Measurements from ENCODE around the gene BTK.
"Not testable (repeated sequence)": the region's sequence is repeated elsewhere in the genome, so short reads cannot be mapped to it uniquely, and the experiment has no call there.

The BTK gene

GRCh38 chrX:101334310-101334709, 51.7 kb downstream of the BTK start:
- DNase-seq: not testable (repeated sequence)

DNA sequence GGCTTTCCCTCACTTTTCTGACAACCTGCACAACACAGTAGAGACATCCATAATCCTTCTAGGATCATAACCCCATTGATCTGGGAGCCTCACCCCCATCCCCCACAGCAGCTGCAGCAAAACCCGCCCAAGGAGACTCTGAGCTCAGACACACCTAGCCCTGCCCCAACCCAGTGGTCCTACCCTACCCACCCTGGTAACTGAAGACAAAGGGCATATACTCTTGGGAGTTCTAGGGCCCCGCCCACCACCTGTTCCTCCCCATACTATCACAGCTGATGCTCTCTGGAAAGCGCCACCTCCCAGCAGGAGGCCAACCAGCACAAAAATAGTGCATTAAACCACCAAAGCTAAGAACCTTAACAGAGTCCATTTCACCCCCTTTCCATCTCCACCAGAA, 59.4 kb downstream of the BTK start:
- DNase-seq: not testable (repeated sequence)

GRCh38 chrX:101303790-101304189, 82.2 kb downstream of the BTK start:
- no peak for DNase-seq
